Peyer's patch (tissue), 4 donors: ENCODE results near the gene EEF1A2.

ENCODE experiments used
- POLR2A ChIP-seq, 2 donors: fragments of 450-650 bp; IDR thresholded peaks; one replicate each; pipeline ENCODE4 v1.5.1; 2017; ENCODE audit warnings: antibody characterized with exemption in 2 of 2, mild to moderate bottlenecking in 2 of 2, moderate library complexity in 2 of 2
- TF ChIP-seq, protein P1 (sequence below), 6 experiments: fragments of 450-650 bp in 4 of 6; fragments of 200-600 bp in 2 of 6; sonication (generic) in 1 of 6; IDR thresholded peaks; one replicate each; pipeline ENCODE4 v1.5.1; 2017 to 2019; ENCODE audit warnings: antibody characterized with exemption in 6 of 6, mild to moderate bottlenecking in 3 of 6, moderate library complexity in 1 of 6

DNA sequence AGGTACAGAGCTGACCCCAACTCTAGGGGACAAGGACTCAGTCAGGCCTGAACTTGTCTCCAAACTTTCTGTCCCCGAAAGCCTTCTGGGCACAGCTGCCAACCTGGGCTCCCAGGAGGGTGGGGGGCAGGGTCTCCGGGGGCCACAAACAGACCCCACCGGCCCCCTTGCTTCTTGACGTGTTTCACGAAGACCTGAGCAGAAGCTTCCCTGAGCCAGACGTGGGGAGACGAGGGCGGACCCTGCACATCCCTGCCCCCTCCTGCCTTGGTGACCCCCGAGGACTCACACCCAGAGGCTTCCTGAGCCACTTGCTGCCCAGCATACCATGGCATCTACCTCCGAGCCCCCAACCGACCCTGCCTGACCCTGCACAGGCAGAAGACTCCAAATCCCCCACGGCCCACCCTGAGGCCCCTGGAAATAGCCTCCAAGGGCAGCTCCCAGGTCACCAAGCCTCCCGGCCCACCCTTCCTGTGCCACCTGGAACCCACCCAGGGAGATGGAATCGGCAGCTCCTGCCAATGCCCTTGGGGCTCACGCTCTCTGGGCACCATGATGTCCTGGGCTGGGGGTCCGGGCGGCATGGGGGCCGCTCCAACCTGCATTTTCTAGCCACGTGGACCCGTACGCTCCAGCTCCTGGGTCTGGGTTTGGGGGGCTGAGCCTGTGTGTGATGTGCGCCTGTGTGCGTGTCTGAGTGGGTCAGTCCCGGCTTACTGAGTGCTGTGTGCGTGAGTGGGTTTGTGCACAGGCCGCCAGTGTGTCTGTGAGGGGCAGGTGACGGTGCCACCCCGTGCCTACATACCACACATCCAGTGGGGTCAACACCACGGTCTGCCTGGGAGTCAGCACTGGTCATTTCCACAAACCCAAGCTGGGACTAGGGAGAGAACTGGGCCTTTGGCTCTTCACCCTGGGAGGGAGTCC is 40.8 kb upstream of the EEF1A2 start:
- TF ChIP-seq, protein P1, sequence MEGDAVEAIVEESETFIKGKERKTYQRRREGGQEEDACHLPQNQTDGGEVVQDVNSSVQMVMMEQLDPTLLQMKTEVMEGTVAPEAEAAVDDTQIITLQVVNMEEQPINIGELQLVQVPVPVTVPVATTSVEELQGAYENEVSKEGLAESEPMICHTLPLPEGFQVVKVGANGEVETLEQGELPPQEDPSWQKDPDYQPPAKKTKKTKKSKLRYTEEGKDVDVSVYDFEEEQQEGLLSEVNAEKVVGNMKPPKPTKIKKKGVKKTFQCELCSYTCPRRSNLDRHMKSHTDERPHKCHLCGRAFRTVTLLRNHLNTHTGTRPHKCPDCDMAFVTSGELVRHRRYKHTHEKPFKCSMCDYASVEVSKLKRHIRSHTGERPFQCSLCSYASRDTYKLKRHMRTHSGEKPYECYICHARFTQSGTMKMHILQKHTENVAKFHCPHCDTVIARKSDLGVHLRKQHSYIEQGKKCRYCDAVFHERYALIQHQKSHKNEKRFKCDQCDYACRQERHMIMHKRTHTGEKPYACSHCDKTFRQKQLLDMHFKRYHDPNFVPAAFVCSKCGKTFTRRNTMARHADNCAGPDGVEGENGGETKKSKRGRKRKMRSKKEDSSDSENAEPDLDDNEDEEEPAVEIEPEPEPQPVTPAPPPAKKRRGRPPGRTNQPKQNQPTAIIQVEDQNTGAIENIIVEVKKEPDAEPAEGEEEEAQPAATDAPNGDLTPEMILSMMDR (IDR thresholded peaks at IDR 0.05): no peak
- TF ChIP-seq POLR2A (IDR thresholded peaks at IDR 0.05): no peak
